RWPE2 (cell line): ENCODE measurements around the gene ARNT2.
A peak's percentile ranks its signal among the peaks of the same experiment; 100 is the strongest.

Source experiments
- ATAC-seq: fragments of 200-7000 bp; cut with Tn5 transposase; 3 replicates; pipeline ENCODE4 v1.9.1; 2021; ENCODE audit warnings: low read depth
- DNase-seq: peaks from one replicate; pipeline ENCODE4 v3.0.0-alpha.2; 2020; ENCODE audit warnings: low spot score
- H3K27ac ChIP-seq: fragments of 450-650 bp; 2 replicates; pipeline ENCODE4 v1.5.1; 2017; ENCODE audit warnings: mild to moderate bottlenecking; ENCODE audit not compliant: poor library complexity, severe bottlenecking
- H3K27me3 ChIP-seq: fragments of 250-450 bp; sonication (Bioruptor Pico); 2 replicates; pipeline ENCODE4 v1.5.1; 2021; ENCODE audit warnings: mild to moderate bottlenecking, moderate library complexity; ENCODE audit not compliant: insufficient read depth, poor library complexity, severe bottlenecking
- H3K36me3 ChIP-seq: fragments of 250-450 bp; sonication (Bioruptor Pico); 2 replicates; pipeline ENCODE4 v1.5.1; 2020; ENCODE audit warnings: low read depth, mild to moderate bottlenecking, moderate library complexity
- H3K4me1 ChIP-seq: fragments of 250-450 bp; sonication (Bioruptor Pico); 2 replicates; pipeline ENCODE4 v1.5.1; 2021; ENCODE audit warnings: mild to moderate bottlenecking, moderate library complexity; ENCODE audit not compliant: insufficient read depth, poor library complexity, severe bottlenecking
- H3K4me3 ChIP-seq: fragments of 250-450 bp; sonication (Bioruptor Pico); 2 replicates; pipeline ENCODE4 v1.5.1; 2021; ENCODE audit warnings: mild to moderate bottlenecking, moderate library complexity; ENCODE audit not compliant: severe bottlenecking
- H3K9me3 ChIP-seq: fragments of 250-450 bp; sonication (Bioruptor Pico); 2 replicates; pipeline ENCODE4 v1.5.1; 2021; ENCODE audit warnings: mild to moderate bottlenecking, moderate library complexity; ENCODE audit not compliant: severe bottlenecking
- CTCF ChIP-seq: fragments of 450-650 bp; IDR thresholded peaks from one replicate; pipeline ENCODE4 v1.5.1; 2017; ENCODE audit warnings: mild to moderate bottlenecking, moderate library complexity; ENCODE audit not compliant: poor library complexity, severe bottlenecking

ARNT2 gene

DNA sequence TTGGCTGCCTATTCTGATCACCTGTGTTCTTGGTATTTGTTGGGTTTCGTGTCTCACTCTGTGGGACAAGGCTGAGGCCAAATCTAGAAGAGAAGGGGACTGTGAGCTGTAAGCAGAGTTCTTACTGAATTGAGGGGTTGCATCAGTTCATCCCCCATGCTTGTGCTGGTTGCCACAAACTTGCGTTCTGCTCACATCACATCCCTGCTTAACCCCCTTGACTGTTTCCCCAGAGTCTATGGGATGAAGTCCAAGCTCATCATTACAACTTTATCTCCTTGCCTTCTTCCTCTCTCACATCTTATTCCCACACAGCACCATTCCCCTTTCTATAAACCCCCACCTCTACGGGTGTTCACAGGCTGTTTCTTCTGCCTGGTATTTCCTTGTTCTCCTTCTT lies 147.2 kb downstream of the ARNT2 start:
- peaks cover 30% of the 10 kb centered on the region for H3K4me1 ChIP-seq
- H3K36me3 ChIP-seq: no peaks in the 10 kb centered on the region
- H3K27ac ChIP-seq: peak overlapping the region; percentile 75
- H3K4me3 ChIP-seq: no peak overlapping the region
- no peak for DNase-seq
- H3K27me3 ChIP-seq: no peaks in the 10 kb centered on the region
- no peak for TF ChIP-seq CTCF
- H3K9me3 ChIP-seq: no peaks in the 10 kb centered on the region
- ATAC-seq: no peak

- DNase-seq (no peak), ATAC-seq (no peak)
- Histone ChIP-seq H3K36me3 (no peaks in the 10 kb centered on the region), H3K27ac (no peak overlapping the region), H3K4me1 (peaks cover 16% of the 10 kb centered on the region), H3K27me3 (no peaks in the 10 kb centered on the region), H3K9me3 (no peaks in the 10 kb centered on the region), H3K4me3 (no peak overlapping the region)
- TF ChIP-seq CTCF: no peak
Measured at GRCh38 chr15:80554560-80554959, 150.4 kb downstream of the ARNT2 start.

DNA sequence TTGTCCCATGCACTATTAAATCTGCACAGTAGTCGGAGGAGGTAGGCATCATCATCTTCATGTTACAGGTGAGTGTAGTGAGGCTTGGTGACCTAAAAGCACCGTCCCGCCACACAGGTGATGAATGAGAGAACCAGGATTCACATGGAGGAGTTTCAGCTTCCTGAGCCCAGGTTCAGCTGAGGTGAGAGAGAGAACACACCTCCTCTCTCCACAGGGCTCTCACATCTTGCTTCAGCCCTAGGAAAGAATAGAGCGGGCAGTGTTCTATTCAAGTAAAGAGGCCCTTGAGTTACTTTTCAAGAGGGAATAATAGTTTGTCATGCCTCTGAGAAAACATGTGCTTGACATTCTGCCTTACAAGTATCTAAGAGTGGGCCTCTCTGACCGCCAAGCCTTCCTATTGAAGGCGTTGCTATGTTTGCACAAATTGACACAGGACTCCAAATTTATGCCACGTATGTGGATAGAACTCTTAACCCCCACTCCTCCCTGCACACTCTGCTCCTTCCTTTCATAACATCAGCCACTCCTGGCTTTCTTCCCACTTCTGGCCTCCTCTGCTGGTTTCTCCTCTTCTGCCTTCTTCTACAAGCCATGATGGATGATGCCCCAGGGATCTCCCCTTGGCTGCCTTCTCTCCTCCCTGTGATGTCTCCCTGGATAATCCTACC lies 152.6 kb downstream of the ARNT2 start:
- no peaks in the 10 kb centered on the region for H3K9me3 ChIP-seq
- no peak overlapping the region for H3K4me3 ChIP-seq
- H3K27ac ChIP-seq: no peak overlapping the region
- ATAC-seq: no peak
- no peak for TF ChIP-seq CTCF
- H3K27me3 ChIP-seq: no peaks in the 10 kb centered on the region
- no peaks in the 10 kb centered on the region for H3K4me1 ChIP-seq
- DNase-seq: no peak
- H3K36me3 ChIP-seq: no peaks in the 10 kb centered on the region

GRCh38 chr15:80557441-80558234 lies 153.5 kb downstream of the ARNT2 start:
- Histone ChIP-seq H3K27ac (no peak overlapping the region), H3K4me1 (no peaks in the 10 kb centered on the region), H3K36me3 (no peaks in the 10 kb centered on the region), H3K27me3 (no peaks in the 10 kb centered on the region), H3K4me3 (no peak overlapping the region), H3K9me3 (no peaks in the 10 kb centered on the region)
- TF ChIP-seq CTCF: no peak
- DNase-seq (no peak), ATAC-seq (no peak)
